Measurements from ENCODE around the gene IGFBP6. TPM values are rescaled to one million over a fixed set of nuclear protein-coding genes. Genes with fewer than 3 reads are reported as not detected.
A peak's percentile ranks its signal among the peaks of the same experiment; 100 is the strongest.
"Not testable (repeated sequence)": the region's sequence is repeated elsewhere in the genome, so short reads cannot be mapped to it uniquely, and the experiment has no call there.

The IGFBP6 gene
- total and polyA plus RNA-seq, 8 donors = 2.2 to 32.8 (median 14.6) TPM

GRCh38 chr12:53093777-53094393 lies 3.6 kb upstream of the IGFBP6 start:
- H3K9me3 ChIP-seq = no peaks in the 10 kb centered on the region
- FAIRE-seq (no peak), DNase-seq (no peak), ATAC-seq (peak in 1 of 4 donors; percentile 12)
- H3K27me3 ChIP-seq = no peaks in the 10 kb centered on the region
- WGBS, 2 donors = 77 to 86% methylated on average over 6 of the region's 6 CpGs
- H3K4me3 ChIP-seq = no peak overlapping the region
- peaks cover 0 to 5% (median 0%) of the 10 kb centered on the region in 3 donors for H3K4me1 ChIP-seq
- no peak for TF ChIP-seq CTCF (IDR thresholded peaks at IDR 0.05)
- H3K27ac ChIP-seq = peak overlapping the region in 1 of 4 donors; percentile 39
- H3K36me3 ChIP-seq = no peaks in the 10 kb centered on the region
- intact Hi-C loops (cut with DNase I) = no loop called here

- H3K4me3 ChIP-seq = no peak overlapping the region
- H3K9me3 ChIP-seq = no peaks in the 10 kb centered on the region
- TF ChIP-seq CTCF (IDR thresholded peaks at IDR 0.05) = no peak
- no peak for DNase-seq
- intact Hi-C loops (cut with DNase I) = no loop called here
- no peaks in the 10 kb centered on the region for H3K36me3 ChIP-seq
- H3K4me1 ChIP-seq = peaks cover 0 to 9% (median 0%) of the 10 kb centered on the region in 3 donors
- H3K27me3 ChIP-seq = no peaks in the 10 kb centered on the region
- FAIRE-seq = no peak
- whole genome bisulfite sequencing, 2 donors = 82 to 87% methylated on average over 6 of the region's 6 CpGs
- peak overlapping the region in 1 of 4 donors; percentile 39 for H3K27ac ChIP-seq
- ATAC-seq = no peak
Observed at GRCh38 chr12:53094394-53094787, 3.1 kb upstream of the IGFBP6 start.

GRCh38 chr12:53094796-53095595 lies 2.5 kb upstream of the IGFBP6 start:
- H3K27me3 ChIP-seq, FAIRE-seq: not testable (repeated sequence)

GRCh38 chr12:53095596-53095895 lies 1.9 kb upstream of the IGFBP6 start:
- not testable (repeated sequence) for H3K27me3 ChIP-seq, H3K36me3 ChIP-seq, H3K9me3 ChIP-seq, DNase-seq, ATAC-seq, FAIRE-seq, H3K4me3 ChIP-seq, H3K27ac ChIP-seq, H3K4me1 ChIP-seq
- WGBS, 2 donors = 92 to 93% methylated on average over 3 of the region's 3 CpGs
- intact Hi-C loops (cut with DNase I) = loop anchor here in 1 of 3 donors (5.0 kb wide), 1 partner anchor 33 kb away; no protein-coding TSS in a partner anchor

More at GRCh38 chr12:53094796-53095595, 2.5 kb upstream of the IGFBP6 start:
- DNase-seq, H3K4me3 ChIP-seq, H3K4me1 ChIP-seq, ATAC-seq, H3K9me3 ChIP-seq, H3K36me3 ChIP-seq, H3K27ac ChIP-seq: not testable (repeated sequence)
- intact Hi-C loops (cut with DNase I) = loop anchor here in 1 of 3 donors (5.0 kb wide), 1 partner anchor 33 kb away; no protein-coding TSS in a partner anchor
- 91 to 95% methylated on average over 5 of the region's 5 CpGs for WGBS, 2 donors

GRCh38 chr12:53096089-53096741 lies 1.3 kb upstream of the IGFBP6 start:
- Histone ChIP-seq H3K4me1 (peaks cover 0 to 9% (median 0%) of the 10 kb centered on the region in 3 donors), H3K27me3 (no peaks in the 10 kb centered on the region), H3K36me3 (no peaks in the 10 kb centered on the region), H3K4me3 (no peak overlapping the region), H3K9me3 (no peaks in the 10 kb centered on the region), H3K27ac (peak overlapping the region in 1 of 4 donors; percentile 29)
- no peak for TF ChIP-seq CTCF (IDR thresholded peaks at IDR 0.05)
- intact Hi-C loops (cut with DNase I) = loop anchor here in 1 of 3 donors (5.0 kb wide), 1 partner anchor 34 kb away; no protein-coding TSS in a partner anchor
- peak in 2 of 4 donors; percentile 5 to 11 for ATAC-seq
- DNase-seq = no peak
- 87 to 91% methylated on average over 11 of the region's 11 CpGs for WGBS, 2 donors
- FAIRE-seq = no peak

Data from pancreas (tissue), 10 donors.